ENCODE measurements around the gene RASA3. TPM values are rescaled to one million over a fixed set of nuclear protein-coding genes. Genes with fewer than 3 reads are reported as not detected.

RASA3 gene
- total and polyA plus RNA-seq, 2 donors (not counting 3 experiments of a cell fraction or from before 2014, with no cell fraction given): 26.5 to 53.8 TPM

GRCh38 chr13:113976711-113977684 is 155.4 kb downstream of the RASA3 start:
- Histone ChIP-seq H4K20me1 (replicated peaks; ENCODE audit: control insufficient read depth, extremely low read depth, insufficient read depth, low read length) (no peaks in the 10 kb centered on the region), H3K4me3 (replicated peaks in 1 of 3; ENCODE audit: insufficient read depth in 1 of 3, low read depth in 1 of 3, low read length in 3 of 3) (no peak overlapping the region), H3K9me1 (replicated peaks; ENCODE audit: control insufficient read depth, extremely low read depth, insufficient read depth, low read length) (no peaks in the 10 kb centered on the region), H3K79me2 (ENCODE audit: control insufficient read depth, insufficient read depth, low read length) (no peaks in the 10 kb centered on the region), H3K27me3 (ENCODE audit: control insufficient read depth in 2 of 2, insufficient read depth in 2 of 2, low read length in 2 of 2) (no peaks in the 10 kb centered on the region), H3K36me3 (ENCODE audit: control insufficient read depth in 2 of 2, extremely low read depth in 1 of 2, insufficient read depth in 2 of 2, low read length in 2 of 2) (peaks cover 0 to 55% of the 10 kb centered on the region in 2 experiments), H3K27ac (ENCODE audit: insufficient read depth, low read depth, low read length) (no peak overlapping the region), H3K9ac (replicated peaks; ENCODE audit: extremely low read depth, insufficient read depth, low read length) (no peak overlapping the region), H3K9me3 (replicated peaks; ENCODE audit: control insufficient read depth, insufficient read depth, low read length) (no peaks in the 10 kb centered on the region), H3K4me1 (ENCODE audit: control insufficient read depth, extremely low read depth, insufficient read depth, low read length) (no peaks in the 10 kb centered on the region), H2AFZ (ENCODE audit: low read depth, low read length) (no peak overlapping the region), H3K4me2 (ENCODE audit: insufficient read depth, low read length) (no peak overlapping the region)
- BruUV-seq (replicated peaks): no TSS peak
- dilution Hi-C loops (cut with MboI; ENCODE audit: extremely low pct_ligation_motif_present, low sequenced_read_pairs): no loop called here
- ChIA-PET CTCF (no interaction called here), POLR2A (no interaction called here)
- FAIRE-seq (no peak), DNase-seq (ENCODE audit: low read depth, low spot score) (no peak)
- intact Hi-C loops (cut with micrococcal nuclease): no loop called here
- TF ChIP-seq POLR2AphosphoS5 (IDR thresholded peaks at IDR 0.05; ENCODE audit: insufficient read depth, low read depth, low read length) (no peak), GATA2 (IDR thresholded peaks at IDR 0.05; ENCODE audit: insufficient read depth, insufficient read length, low read depth, low read length) (no peak), JUN (IDR thresholded peaks at IDR 0.05; ENCODE audit: borderline replicate concordance, insufficient read depth, insufficient read length, low read depth) (no peak), EZH2 (IDR thresholded peaks at IDR 0.05; ENCODE audit: borderline replicate concordance, low read depth, low read length, severe bottlenecking) (no peak), POLR2A (IDR thresholded peaks at IDR 0.05; ENCODE audit: low read depth, low read length) (no peak), MAX (IDR thresholded peaks at IDR 0.05; ENCODE audit: insufficient read depth, insufficient read length) (no peak), CTCF (IDR thresholded peaks at IDR 0.05; ENCODE audit: extremely low read depth in 1 of 2, insufficient read depth in 1 of 2, low read depth in 1 of 2, low read length in 2 of 2) (no peak), FOS (IDR thresholded peaks at IDR 0.05; ENCODE audit: borderline replicate concordance, insufficient read depth, low read length) (no peak), MYC (IDR thresholded peaks at IDR 0.05; ENCODE audit: low read depth, low read length) (no peak)

Data from endothelial cell of umbilical vein (primary cell).